Heart left ventricle (tissue), 16 donors: Measurements from ENCODE around the gene IST1. TPM values are rescaled to one million over a fixed set of nuclear protein-coding genes. Genes with fewer than 3 reads are reported as not detected.

Source experiments
- ATAC-seq, 4 donors: fragments of 200-7000 bp; cut with Tn5 transposase; one replicate each; pipeline ENCODE4 v1.9.1; 2020 to 2022; ENCODE audit warnings: moderate library complexity in 4 of 4, mild to moderate bottlenecking in 3 of 4, moderate number of reproducible peaks in 1 of 4
- DNase-seq, 5 donors: peaks; one replicate each; pipeline ENCODE4 v3.0.0-alpha.2; 2020
- H3K27ac ChIP-seq, 12 donors: fragments of 200-600 bp; sonication (generic) in 4 of 12; one replicate each; pipeline versions ENCODE4 v1.5.0 to v1.8.0; 2016 to 2022; ENCODE audit warnings: mild to moderate bottlenecking in 2 of 12
- H3K27me3 ChIP-seq, 9 donors: fragments of 200-600 bp; sonication (generic) in 2 of 9; one replicate each; pipeline versions ENCODE4 v1.5.1 to v1.8.0; 2016 to 2022; ENCODE audit warnings: mild to moderate bottlenecking in 3 of 9
- H3K36me3 ChIP-seq, 9 donors: fragments of 200-600 bp; sonication (generic) in 2 of 9; one replicate each; pipeline versions ENCODE4 v1.5.0 to v1.8.0; 2018 to 2022; ENCODE audit warnings: mild to moderate bottlenecking in 2 of 9
- H3K4me1 ChIP-seq, 12 donors: fragments of 200-600 bp; sonication (generic) in 4 of 12; one replicate each; pipeline versions ENCODE4 v1.5.0 to v1.8.0; 2016 to 2022; ENCODE audit warnings: mild to moderate bottlenecking in 3 of 12
- H3K4me3 ChIP-seq, 12 donors: fragments of 200-600 bp; sonication (generic) in 4 of 12; one replicate each; pipeline versions ENCODE4 v1.5.0 to v1.8.0; 2017 to 2022; ENCODE audit warnings: mild to moderate bottlenecking in 9 of 12, moderate library complexity in 4 of 12
- H3K9me3 ChIP-seq, 12 donors: fragments of 200-600 bp; sonication (generic) in 4 of 12; one replicate each; pipeline versions ENCODE4 v1.5.0 to v1.8.0; 2016 to 2022; ENCODE audit warnings: mild to moderate bottlenecking in 1 of 12
- CTCF ChIP-seq, 12 donors: fragments of 200-600 bp; sonication (generic) in 4 of 12; IDR thresholded peaks; one replicate each; pipeline versions ENCODE4 v1.5.0 to v1.8.0; 2018 to 2022; ENCODE audit warnings: antibody characterized with exemption in 12 of 12, mild to moderate bottlenecking in 5 of 12
- POLR2A ChIP-seq, 2 donors: fragments of 450-650 bp; IDR thresholded peaks; one replicate each; pipeline ENCODE4 v1.6.1; 2017; ENCODE audit warnings: antibody characterized with exemption in 2 of 2, mild to moderate bottlenecking in 2 of 2, moderate library complexity in 2 of 2
- WGBS, 4 donors: extraction: QIAGEN DNeasy Blood & Tissue Kit in 2 of 4; methylation state at CpG; one replicate each; pipeline versions ENCODE4 v1.1.5 to v1.1.7; 2013 to 2018; 5-methylcytosine and 5-hydroxymethylcytosine counted together
- intact Hi-C, 10 donors: fragments of 100-400 bp; cut with DNase I; formaldehyde crosslinking; loops; one replicate each; pipeline versions ENCODE4 v1.11.1 to v1.14.2; 2022
- polyA plus RNA-seq, 2 donors: library from polyadenylated mRNA; stranded (reverse); fragments of 200-250 nt; gene quantifications; one replicate each; pipeline ENCODE4 v1.2.3, GENCODE V29; 2013
- total RNA-seq, 9 donors: library from RNA; depleted of rRNA in 2 of 9; stranded (reverse); fragments of >200 nt in 2 of 9; fragmentation: NEBNext Ultra II Directional in 3 of 9; extraction: Animal tissue kit (Norgen Biotek cat#: 25700) in 3 of 9; gene quantifications; one replicate each; pipeline versions ENCODE4 v1.1.0 to v1.2.4, GENCODE V29; 2016 to 2023
- donor health status: ischemic (EF 13 %, LVEDD 7.1; RV severe dilation, severe dysfunction).
- donor health status: healthy with polysubstance abuse.
- donor health status: DM: no; HTN: yes; CAD: no.
- donor health status: DM: no; HTN: no; CAD: no.
- donor health status: ischemic (EF 25% LVEDD 6.9; RV normal size, moderate dysfunction).
- donor health status: ischemic (EF 25% LVEDD 5.7; RV mildly dilated, moderate dysfunction).
- donor health status: healthy.
- donor health status: DM: yes; HTN: yes; CAD: no.
- donor health status: ischemic (EF 35%, LVEDD 5.7; RV mildly dilated, moderate dysfunction).
- donor health status: nonischemic (EF 11% LVEDD 7.7; RV severe dilation, severe dysfunction).
- donor health status: DM: yes; HTN: yes; CAD: no.
- donor health status: PGD.
- donor health status: ischemic (EF 29% LVEDD 5.4; RV normal size, mild dysfunction).
- donor health status: nonischemic (EF 23%, LVEDD 6.1; RV moderate dilation, normal function).

Gene IST1
- total and polyA plus RNA-seq, 11 donors, result 54.5 to 146 (median 108) TPM

GRCh38 chr16:71929048-71929447, 33.7 kb downstream of the IST1 start:
- ATAC-seq, result peak; percentile 24 to 80 (median 76)
- DNase-seq, result peak in 3 of 5 donors; percentile 30 to 72 (median 49)
- 3 to 20% (median 12%) methylated on average over 3 of the region's 3 CpGs for WGBS, 4 donors
- Histone ChIP-seq H3K36me3 (peaks cover 0 to 94% (median 57%) of the 10 kb centered on the region in 9 donors), H3K27me3 (no peaks in the 10 kb centered on the region), H3K9me3 (no peaks in the 10 kb centered on the region), H3K4me3 (no peak overlapping the region), H3K4me1 (peaks cover 19 to 75% (median 58%) of the 10 kb centered on the region in 12 donors), H3K27ac (peak overlapping the region in 11 of 12 donors; percentile 51 to 83 (median 68))
- no peak for TF ChIP-seq POLR2A (IDR thresholded peaks at IDR 0.05)
- no peak for TF ChIP-seq CTCF (IDR thresholded peaks at IDR 0.05)
- intact Hi-C loops, result loop anchor here in 1 of 10 donors (5.0 kb wide), 1 partner anchor 47 kb away; the partner anchor contains the start of gene ZNF821

- WGBS, 4 donors, result 79 to 82% (median 80%) methylated on average over 5 of the region's 5 CpGs
- TF ChIP-seq POLR2A (IDR thresholded peaks at IDR 0.05) (no peak), CTCF (IDR thresholded peaks at IDR 0.05) (no peak)
- intact Hi-C loops, result loop anchor here in 2 of 10 donors (5.0 kb wide), 1 partner anchor 48 kb away; the partner anchor contains the start of gene ZNF821 (in 2 of the 2)
- Histone ChIP-seq H3K4me1 (peaks cover 16 to 78% (median 56%) of the 10 kb centered on the region in 12 donors), H3K4me3 (no peak overlapping the region), H3K27ac (peak overlapping the region in 6 of 12 donors; percentile 29 to 83 (median 72)), H3K36me3 (peaks cover 0 to 94% (median 57%) of the 10 kb centered on the region in 9 donors), H3K27me3 (no peaks in the 10 kb centered on the region), H3K9me3 (no peaks in the 10 kb centered on the region)
- no peak for DNase-seq
- ATAC-seq, result no peak
Observed at GRCh38 chr16:71930013-71930563, 34.8 kb downstream of the IST1 start.

GRCh38 chr16:71931001-71931400, 35.7 kb downstream of the IST1 start:
- Histone ChIP-seq H3K27ac (peak overlapping the region in 1 of 12 donors; percentile 0), H3K9me3 (no peaks in the 10 kb centered on the region), H3K4me3 (no peak overlapping the region), H3K4me1 (peaks cover 16 to 75% (median 54%) of the 10 kb centered on the region in 12 donors), H3K27me3 (no peaks in the 10 kb centered on the region), H3K36me3 (peaks cover 0 to 89% (median 56%) of the 10 kb centered on the region in 9 donors)
- intact Hi-C loops, result loop anchor here in 2 of 10 donors (5.0 kb wide), 1 partner anchor 49 kb away; the partner anchor contains the start of gene ZNF821 (in 2 of the 2)
- no peak for ATAC-seq
- no peak for TF ChIP-seq POLR2A (IDR thresholded peaks at IDR 0.05)
- no peak for TF ChIP-seq CTCF (IDR thresholded peaks at IDR 0.05)
- DNase-seq, result no peak
- WGBS, 4 donors, result 87 to 92% (median 89%) methylated on average over 2 of the region's 2 CpGs

GRCh38 chr16:71931599-71931998, 36.3 kb downstream of the IST1 start:
- H3K4me1 ChIP-seq, result peaks cover 16 to 69% (median 48%) of the 10 kb centered on the region in 12 donors
- no peak overlapping the region for H3K4me3 ChIP-seq
- WGBS, 4 donors, result 90 to 95% (median 93%) methylated on average over 6 of the region's 6 CpGs
- H3K27me3 ChIP-seq, result no peaks in the 10 kb centered on the region
- no peak for TF ChIP-seq CTCF (IDR thresholded peaks at IDR 0.05)
- no peak for TF ChIP-seq POLR2A (IDR thresholded peaks at IDR 0.05)
- H3K36me3 ChIP-seq, result peaks cover 0 to 83% (median 50%) of the 10 kb centered on the region in 9 donors
- no peaks in the 10 kb centered on the region for H3K9me3 ChIP-seq
- DNase-seq, result no peak
- ATAC-seq, result no peak
- intact Hi-C loops, result loop anchor here in 2 of 10 donors (5.0 kb wide), 1 partner anchor 49 kb away; the partner anchor contains the start of gene ZNF821 (in 2 of the 2)
- H3K27ac ChIP-seq, result no peak overlapping the region
